Middle frontal gyrus (tissue), 1 donor: Measurements from ENCODE around the gene EIPR1.

Experiments used
- DNase-seq: peaks from one replicate; pipeline ENCODE4 v3.0.0-alpha.2; 2015; ENCODE audit warnings: low spot score; ENCODE audit errors: extremely low spot score

Gene EIPR1

GRCh38 chr2:3272761-3273160, 104.9 kb downstream of the EIPR1 start:
- DNase-seq, result no peak

GRCh38 chr2:3270095-3270478, 107.5 kb downstream of the EIPR1 start:
- no peak for DNase-seq

- no peak for DNase-seq
These were observed 108.1 kb downstream of the EIPR1 start for GRCh38 chr2:3269425-3270094.

GRCh38 chr2:3268705-3269029, 109.0 kb downstream of the EIPR1 start:
- DNase-seq, result no peak

- DNase-seq, result no peak
These were observed 109.5 kb downstream of the EIPR1 start for GRCh38 chr2:3267869-3268704.

GRCh38 chr2:3266925-3267867, 110.4 kb downstream of the EIPR1 start:
- no peak for DNase-seq

GRCh38 chr2:3265981-3266924, 111.4 kb downstream of the EIPR1 start:
- no peak for DNase-seq

- DNase-seq, result no peak
These were observed 112.1 kb downstream of the EIPR1 start for GRCh38 chr2:3265471-3265870.

GRCh38 chr2:3264010-3264744, 113.4 kb downstream of the EIPR1 start:
- no peak for DNase-seq

- DNase-seq, result no peak
These were observed 114.1 kb downstream of the EIPR1 start for GRCh38 chr2:3263487-3263886.

GRCh38 chr2:3262437-3263388, 114.9 kb downstream of the EIPR1 start:
- no peak for DNase-seq

- DNase-seq, result no peak
These were observed 116.1 kb downstream of the EIPR1 start for GRCh38 chr2:3261511-3261910.

- no peak for DNase-seq
These were observed 116.7 kb downstream of the EIPR1 start for GRCh38 chr2:3260959-3261358.

- DNase-seq, result no peak
These were observed 119.8 kb downstream of the EIPR1 start for GRCh38 chr2:3257826-3258225.

GRCh38 chr2:3257166-3257565, 120.5 kb downstream of the EIPR1 start:
- peak; percentile 29 for DNase-seq

- no peak for DNase-seq
These were observed 121.0 kb downstream of the EIPR1 start for GRCh38 chr2:3256605-3257004.

- DNase-seq, result no peak
These were observed 121.5 kb downstream of the EIPR1 start for GRCh38 chr2:3256157-3256556.

GRCh38 chr2:3254442-3254941, 123.1 kb downstream of the EIPR1 start:
- no peak for DNase-seq
